ENCODE results near the gene DBP.
"Not testable (repeated sequence)": the region's sequence is repeated elsewhere in the genome, so short reads cannot be mapped to it uniquely, and the experiment has no call there.

The DBP gene

DNA sequence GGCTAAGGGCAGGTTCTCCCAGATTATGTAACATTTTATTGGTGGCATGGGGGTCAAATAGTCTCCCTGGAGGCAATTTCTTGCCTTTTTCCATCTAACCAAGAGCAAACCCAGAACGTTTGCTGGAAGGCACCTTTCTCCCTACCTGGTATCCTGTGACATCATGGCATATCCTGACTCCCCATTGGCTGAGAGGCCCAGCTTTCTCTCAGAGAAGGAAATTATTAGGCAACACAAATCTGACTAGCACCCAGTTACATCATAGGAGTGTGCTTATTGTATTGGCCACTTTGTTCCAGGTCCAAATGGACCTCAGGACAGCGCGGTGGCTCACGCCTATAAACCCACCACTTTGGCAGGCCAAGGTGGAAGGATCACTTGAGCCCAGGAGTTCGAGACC lies 22.6 kb upstream of the DBP start:
- Mint-ChIP-seq H3K4me1 (ENCODE audit: low read depth in 2 of 2) (peaks cover 6 to 7% of the 10 kb centered on the region in 2 donors), H3K27ac (no peak overlapping the region), H3K27me3 (peaks cover 0 to 4% of the 10 kb centered on the region in 2 donors), H3K36me3 (ENCODE audit: insufficient read depth) (peaks cover 4% of the 10 kb centered on the region), H3K9me3 (no peaks in the 10 kb centered on the region), H3K4me3 (no peak overlapping the region)
- DNase-seq (no peak), ATAC-seq (replicated peaks) (no peak)

DNA sequence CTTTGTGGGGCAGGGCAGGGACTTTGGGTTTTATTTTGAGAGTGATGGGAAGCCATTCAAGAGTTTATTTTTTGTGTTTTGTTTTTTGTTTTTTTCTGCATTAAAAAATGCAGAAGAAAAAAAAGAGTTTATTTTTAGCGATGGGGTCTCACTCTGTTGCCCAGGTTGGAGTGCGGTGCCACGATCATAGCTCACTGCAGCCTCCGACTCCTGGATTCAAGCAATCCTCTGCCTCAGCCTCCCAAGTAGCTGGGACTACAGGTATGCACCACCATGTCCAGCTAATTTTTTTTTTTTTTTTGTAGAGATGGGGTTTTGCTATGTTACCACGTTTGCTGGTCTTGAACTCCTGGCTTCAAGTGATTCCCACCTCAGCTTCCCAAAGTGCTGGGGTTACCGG lies 21.3 kb upstream of the DBP start:
- Mint-ChIP-seq H3K27ac (no peak overlapping the region), H3K27me3 (peaks cover 0 to 4% of the 10 kb centered on the region in 2 donors), H3K9me3 (no peaks in the 10 kb centered on the region), H3K36me3 (ENCODE audit: insufficient read depth) (peaks cover 4% of the 10 kb centered on the region), H3K4me3 (no peak overlapping the region), H3K4me1 (ENCODE audit: low read depth in 2 of 2) (peaks cover 6 to 7% of the 10 kb centered on the region in 2 donors)
- ATAC-seq (replicated peaks), result no peak
- DNase-seq, result no peak

DNA sequence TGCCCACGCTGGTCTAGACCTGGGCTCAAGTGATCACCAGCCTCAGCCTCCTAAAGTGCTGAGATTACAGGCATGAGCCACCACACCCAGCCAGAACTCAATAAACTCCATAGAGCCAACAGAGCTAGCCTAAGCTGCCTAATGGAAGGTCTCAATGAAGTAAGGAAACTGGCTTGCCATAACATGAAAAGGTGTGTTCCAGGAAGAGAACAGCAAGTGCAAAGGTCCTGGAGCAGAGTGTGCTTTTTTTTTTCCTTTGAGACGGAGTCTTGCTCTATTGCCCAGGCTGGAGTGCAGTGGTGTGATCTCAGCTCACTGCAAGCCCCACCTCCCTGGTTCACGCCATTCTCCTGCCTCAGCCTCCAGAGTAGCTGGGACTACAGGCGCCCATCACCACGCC lies 20.6 kb upstream of the DBP start:
- H3K36me3 Mint-ChIP-seq (ENCODE audit: insufficient read depth); H3K27ac Mint-ChIP-seq; H3K4me3 Mint-ChIP-seq; H3K9me3 Mint-ChIP-seq; H3K27me3 Mint-ChIP-seq; DNase-seq; H3K4me1 Mint-ChIP-seq (ENCODE audit: low read depth in 2 of 2); ATAC-seq (replicated peaks): not testable (repeated sequence)

GRCh38 chr19:48656840-48657474 lies 19.8 kb upstream of the DBP start:
- no peak overlapping the region for H3K27ac Mint-ChIP-seq
- peaks cover 0 to 4% of the 10 kb centered on the region in 2 donors for H3K27me3 Mint-ChIP-seq
- no peak overlapping the region for H3K4me3 Mint-ChIP-seq
- H3K4me1 Mint-ChIP-seq (ENCODE audit: low read depth in 2 of 2), result peaks cover 6 to 7% of the 10 kb centered on the region in 2 donors
- no peak for ATAC-seq (replicated peaks)
- no peak for DNase-seq
- peaks cover 4% of the 10 kb centered on the region for H3K36me3 Mint-ChIP-seq (ENCODE audit: insufficient read depth)
- no peaks in the 10 kb centered on the region for H3K9me3 Mint-ChIP-seq

DNA sequence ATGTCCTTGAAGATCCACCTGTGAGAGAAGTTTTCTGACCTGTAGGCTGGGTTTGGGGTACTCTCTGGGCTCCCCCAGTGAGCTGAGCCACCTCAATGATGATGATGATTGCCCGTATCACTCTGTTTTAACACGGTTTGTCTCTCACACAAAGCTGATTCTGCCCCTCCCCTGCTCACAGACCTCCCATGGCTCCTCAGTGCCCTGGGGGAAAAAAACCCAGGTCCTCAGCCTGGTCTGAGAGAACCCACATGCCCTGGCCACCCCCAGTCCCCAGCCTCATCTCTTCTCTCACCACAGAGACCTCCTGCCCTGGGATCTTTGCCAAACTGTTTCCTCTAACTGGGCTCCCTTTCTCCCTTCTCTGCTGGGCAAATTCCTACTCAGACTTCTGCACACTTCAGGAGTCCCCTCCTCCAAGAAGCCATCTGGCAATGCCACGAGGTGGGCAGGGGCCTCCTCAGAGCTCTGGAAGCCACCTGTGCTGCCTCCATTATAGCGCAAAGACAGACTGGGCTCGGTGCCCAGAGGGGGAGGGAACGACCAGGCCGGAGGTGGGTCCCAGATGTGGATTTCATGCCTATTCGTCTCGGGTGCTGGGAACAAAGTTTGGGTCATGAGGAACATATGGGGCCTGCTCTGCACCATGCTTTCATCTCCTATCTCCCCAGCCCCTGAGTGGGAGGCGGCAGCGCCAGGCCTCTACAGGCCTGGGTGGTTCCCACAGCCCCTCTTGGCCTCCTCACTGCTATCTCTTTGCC lies 17.3 kb upstream of the DBP start:
- ATAC-seq (replicated peaks) (no peak), DNase-seq (no peak)
- no peak overlapping the region for H3K27ac Mint-ChIP-seq
- H3K36me3 Mint-ChIP-seq (ENCODE audit: insufficient read depth), result peaks cover 2% of the 10 kb centered on the region
- no peaks in the 10 kb centered on the region for H3K9me3 Mint-ChIP-seq
- peaks cover 3 to 5% of the 10 kb centered on the region in 2 donors for H3K4me1 Mint-ChIP-seq (ENCODE audit: low read depth in 2 of 2)
- no peak overlapping the region for H3K4me3 Mint-ChIP-seq
- peaks cover 0 to 4% of the 10 kb centered on the region in 2 donors for H3K27me3 Mint-ChIP-seq

DNA sequence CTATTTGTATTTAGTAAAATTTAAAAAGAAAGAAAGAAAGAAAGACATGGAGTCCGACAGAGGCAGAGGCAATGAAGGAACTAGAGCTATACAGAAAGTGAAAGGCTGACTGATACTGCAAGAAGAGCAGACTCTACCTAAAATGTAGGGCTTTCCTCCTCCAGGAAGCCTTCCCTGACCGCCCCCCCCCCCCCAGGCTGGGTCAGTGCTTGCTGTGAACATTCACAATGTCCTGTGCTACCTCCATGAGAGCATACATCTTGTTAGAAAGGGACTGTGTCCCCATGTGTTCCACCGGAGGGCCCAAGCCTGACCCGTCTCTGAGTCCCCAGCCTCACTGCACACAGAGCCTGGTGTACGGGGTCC lies 14.5 kb upstream of the DBP start:
- no peak overlapping the region for H3K4me3 Mint-ChIP-seq

GRCh38 chr19:48650974-48651682 lies 13.9 kb upstream of the DBP start:
- Mint-ChIP-seq H3K27me3 (no peaks in the 10 kb centered on the region), H3K4me3 (no peak overlapping the region)
- no peak for ATAC-seq (replicated peaks)

More for the DNA sequence above, 14.5 kb upstream of the DBP start:
- H3K27me3 Mint-ChIP-seq, result no peaks in the 10 kb centered on the region
- ATAC-seq (replicated peaks) (no peak), DNase-seq (no peak)
- H3K27ac Mint-ChIP-seq, result peak overlapping the region; percentile 71 to 86
- peaks cover 18 to 21% of the 10 kb centered on the region in 2 donors for H3K4me1 Mint-ChIP-seq (ENCODE audit: low read depth in 2 of 2)
- peaks cover 7% of the 10 kb centered on the region for H3K36me3 Mint-ChIP-seq (ENCODE audit: insufficient read depth)
- H3K9me3 Mint-ChIP-seq, result no peaks in the 10 kb centered on the region

DNA sequence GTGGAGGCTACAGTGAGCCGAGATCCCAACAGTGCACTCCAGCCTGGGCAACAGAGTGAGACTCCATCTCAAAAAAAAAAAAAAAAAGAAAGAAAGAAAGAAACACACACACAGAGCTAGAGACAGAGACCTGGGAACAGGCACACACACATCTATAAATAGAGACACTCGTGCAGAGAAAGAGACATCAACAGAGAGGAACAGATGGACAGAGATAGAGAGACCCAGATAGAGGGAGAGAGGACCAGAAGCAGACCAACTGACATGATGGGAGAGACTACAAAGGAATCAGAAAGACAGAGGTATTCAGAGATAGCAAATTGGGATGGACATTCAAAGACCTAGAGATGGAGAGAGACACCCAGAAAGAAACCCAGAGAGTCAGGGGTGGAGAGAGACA lies 11.0 kb upstream of the DBP start:
- no peak for DNase-seq
- Mint-ChIP-seq H3K4me1 (ENCODE audit: low read depth in 2 of 2) (peaks cover 33% of the 10 kb centered on the region in 2 donors), H3K36me3 (ENCODE audit: insufficient read depth) (peaks cover 11% of the 10 kb centered on the region), H3K4me3 (peak overlapping the region in 1 of 2 donors; percentile 27), H3K27ac (peak overlapping the region; percentile 93 to 98), H3K9me3 (no peaks in the 10 kb centered on the region), H3K27me3 (no peaks in the 10 kb centered on the region)
- ATAC-seq (replicated peaks), result no peak

More at GRCh38 chr19:48650974-48651682, 13.9 kb upstream of the DBP start:
- H3K4me1 Mint-ChIP-seq (ENCODE audit: low read depth in 2 of 2), result peaks cover 18 to 23% of the 10 kb centered on the region in 2 donors
- DNase-seq, result no peak
- peak overlapping the region; percentile 71 to 86 for H3K27ac Mint-ChIP-seq
- H3K9me3 Mint-ChIP-seq, result no peaks in the 10 kb centered on the region
- peaks cover 7% of the 10 kb centered on the region for H3K36me3 Mint-ChIP-seq (ENCODE audit: insufficient read depth)

- no peak for DNase-seq
- no peaks in the 10 kb centered on the region for H3K9me3 Mint-ChIP-seq
- H3K36me3 Mint-ChIP-seq (ENCODE audit: insufficient read depth), result peaks cover 11% of the 10 kb centered on the region
- peak overlapping the region; percentile 93 to 98 for H3K27ac Mint-ChIP-seq
- peaks cover 33 to 35% of the 10 kb centered on the region in 2 donors for H3K4me1 Mint-ChIP-seq (ENCODE audit: low read depth in 2 of 2)
- no peak for ATAC-seq (replicated peaks)
- no peaks in the 10 kb centered on the region for H3K27me3 Mint-ChIP-seq
- peak overlapping the region; percentile 90 to 95 for H3K4me3 Mint-ChIP-seq
Observed at GRCh38 chr19:48646722-48647216, 9.6 kb upstream of the DBP start.

DNA sequence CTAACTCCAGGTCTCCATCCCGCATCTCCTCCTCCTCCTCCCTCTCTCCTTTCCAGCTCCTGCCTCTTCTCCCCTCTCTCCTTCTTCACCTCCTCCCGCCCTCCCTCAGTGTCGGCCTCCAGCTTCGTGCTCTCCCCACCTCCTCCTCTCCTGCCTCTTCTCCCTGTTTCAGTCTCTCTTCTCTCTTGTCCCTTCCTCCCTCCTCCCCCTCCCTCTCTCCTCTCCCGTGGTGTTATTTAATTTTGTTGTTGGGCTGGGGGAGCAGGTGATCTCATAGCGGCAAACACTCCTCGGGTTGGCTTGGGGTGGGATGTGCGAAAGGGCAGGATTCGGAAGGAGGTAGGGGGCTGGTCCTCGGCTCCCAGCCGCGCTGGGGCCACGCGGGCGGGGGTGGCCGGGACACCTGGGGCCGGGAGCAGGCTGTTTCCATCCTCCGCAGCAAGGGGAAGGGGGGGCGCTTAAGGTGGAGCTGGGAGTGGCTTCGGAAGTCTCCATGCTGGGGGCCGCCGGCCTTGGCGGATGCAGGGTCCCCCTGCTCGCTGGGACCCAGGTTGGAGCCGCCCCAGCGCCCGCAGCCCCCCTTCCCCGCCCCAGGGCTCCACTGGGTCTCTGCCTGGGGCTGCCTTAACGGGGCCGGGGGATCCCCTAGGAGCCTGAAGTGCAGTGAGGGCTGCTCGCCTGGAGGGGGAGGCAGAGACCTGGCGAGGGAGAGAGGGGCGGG lies 9.0 kb upstream of the DBP start, which contains the start of gene CA11:
CA11 (minus strand) TSS at position 187 of the 721 bp plus-strand sequence. CDS start 555 bp downstream, outside the sequence.
- Mint-ChIP-seq H3K27me3 (no peaks in the 10 kb centered on the region), H3K4me1 (ENCODE audit: low read depth in 2 of 2) (peaks cover 33 to 35% of the 10 kb centered on the region in 2 donors), H3K9me3 (no peaks in the 10 kb centered on the region), H3K4me3 (peak within 1 kb of the TSS; percentile 90 to 95), H3K36me3 (ENCODE audit: insufficient read depth) (peaks cover 11% of the 10 kb centered on the region), H3K27ac (peak within 1 kb of the TSS; percentile 93 to 98)
- DNase-seq, result peak; percentile 93 to 96 (median 93)
- ATAC-seq (replicated peaks), result peak; percentile 81

DNA sequence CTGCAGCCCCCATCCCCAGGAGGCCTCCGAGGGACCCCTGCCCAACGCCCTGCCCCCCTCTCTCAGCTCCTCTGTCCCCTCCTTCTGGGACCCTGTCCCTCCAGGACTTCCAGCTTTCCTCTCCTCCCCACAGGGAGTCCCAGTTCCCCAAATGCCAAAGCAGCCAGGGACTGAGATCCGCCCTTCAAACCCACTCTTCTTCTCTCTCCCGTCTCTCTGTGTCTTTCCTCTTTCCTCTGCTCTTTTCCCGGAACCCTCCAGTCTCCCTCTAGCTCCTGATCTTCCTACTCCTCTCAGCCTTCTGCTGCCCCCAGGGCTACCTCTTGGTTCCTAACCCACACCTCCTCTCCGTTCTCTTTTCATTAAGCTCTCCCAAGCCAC lies 8.4 kb upstream of the DBP start:
- no peaks in the 10 kb centered on the region for H3K27me3 Mint-ChIP-seq
- H3K9me3 Mint-ChIP-seq, result no peaks in the 10 kb centered on the region
- peaks cover 33% of the 10 kb centered on the region in 2 donors for H3K4me1 Mint-ChIP-seq (ENCODE audit: low read depth in 2 of 2)
- no peak for ATAC-seq (replicated peaks)
- peak overlapping the region; percentile 93 to 98 for H3K27ac Mint-ChIP-seq
- H3K36me3 Mint-ChIP-seq (ENCODE audit: insufficient read depth), result peaks cover 11% of the 10 kb centered on the region
- no peak for DNase-seq
- peak overlapping the region; percentile 90 to 95 for H3K4me3 Mint-ChIP-seq

DNA sequence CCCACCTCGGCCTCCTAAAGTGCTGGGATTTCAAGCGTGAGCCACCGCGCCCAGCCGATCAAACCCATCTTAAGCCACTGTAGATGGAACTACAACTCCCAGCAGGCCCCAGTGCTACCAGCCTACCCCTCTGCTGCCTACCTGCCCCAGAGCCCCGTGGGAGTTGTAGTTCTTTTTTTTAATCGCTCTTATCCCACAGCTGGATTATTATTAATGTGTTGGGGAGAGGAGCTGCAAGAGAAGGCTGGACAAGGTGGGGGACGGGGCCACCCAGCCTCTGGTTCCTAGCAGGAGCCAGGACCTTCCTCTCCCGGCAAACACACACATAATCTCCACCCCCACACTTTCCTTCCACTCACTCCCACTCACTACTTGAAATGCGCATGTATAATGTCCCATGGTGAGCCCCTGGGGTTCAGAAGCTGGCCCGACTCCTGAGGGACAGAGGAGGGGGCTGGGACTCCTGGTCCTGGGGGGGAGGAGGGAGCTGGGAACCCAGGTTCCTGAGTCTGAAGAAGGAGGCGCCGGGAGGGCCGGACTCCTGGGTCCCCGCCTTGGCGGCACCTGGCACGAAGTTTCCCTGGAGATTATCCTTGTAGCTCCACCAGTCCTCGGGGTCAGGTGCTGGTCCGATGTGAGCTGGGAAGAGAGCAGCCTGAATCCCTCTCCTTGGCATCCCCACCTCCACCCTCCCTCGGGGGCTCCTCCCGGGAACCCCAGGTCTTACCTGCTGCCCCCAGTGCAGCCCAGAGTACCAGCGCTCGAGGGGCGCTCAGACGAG lies 7.8 kb upstream of the DBP start:
- H3K27me3 Mint-ChIP-seq, result no peaks in the 10 kb centered on the region
- peaks cover 33 to 35% of the 10 kb centered on the region in 2 donors for H3K4me1 Mint-ChIP-seq (ENCODE audit: low read depth in 2 of 2)
- ATAC-seq (replicated peaks) (peak; percentile 58), DNase-seq (peak; percentile 66 to 72 (median 68))
- no peaks in the 10 kb centered on the region for H3K9me3 Mint-ChIP-seq
- H3K4me3 Mint-ChIP-seq, result peak overlapping the region; percentile 90 to 95
- H3K36me3 Mint-ChIP-seq (ENCODE audit: insufficient read depth), result peaks cover 12% of the 10 kb centered on the region
- peak overlapping the region; percentile 93 to 98 for H3K27ac Mint-ChIP-seq
